ENCODE data around the gene RBM12. TPM values are rescaled to one million over a fixed set of nuclear protein-coding genes. Genes with fewer than 3 reads are reported as not detected.
A peak's percentile ranks its signal among the peaks of the same experiment; 100 is the strongest.

The RBM12 gene
- total and polyA plus RNA-seq, 4 donors = 3.4 to 20.0 (median 15.8) TPM

DNA sequence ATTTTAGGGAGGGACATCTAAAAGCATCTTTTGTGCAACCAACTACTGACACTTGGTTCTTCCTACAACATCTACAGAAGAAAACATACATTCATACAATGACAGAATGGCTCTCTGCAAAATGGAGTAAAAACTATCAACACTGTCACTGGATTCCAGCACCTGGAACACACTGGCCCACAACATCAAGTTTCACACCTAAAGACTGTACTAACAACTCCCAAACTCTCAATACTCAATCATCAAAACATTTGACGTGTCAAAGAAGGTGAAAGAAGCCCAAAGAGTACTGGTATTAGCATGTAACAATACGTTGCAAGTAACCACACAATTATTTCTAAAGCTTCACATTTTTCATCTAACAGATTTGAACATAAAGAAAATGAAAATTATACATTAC lies 2.1 kb downstream of the RBM12 start:
- TF ChIP-seq, protein P1, sequence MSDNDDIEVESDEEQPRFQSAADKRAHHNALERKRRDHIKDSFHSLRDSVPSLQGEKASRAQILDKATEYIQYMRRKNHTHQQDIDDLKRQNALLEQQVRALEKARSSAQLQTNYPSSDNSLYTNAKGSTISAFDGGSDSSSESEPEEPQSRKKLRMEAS (IDR thresholded peaks at IDR 0.05) = no peak
- TF ChIP-seq, protein P2, sequence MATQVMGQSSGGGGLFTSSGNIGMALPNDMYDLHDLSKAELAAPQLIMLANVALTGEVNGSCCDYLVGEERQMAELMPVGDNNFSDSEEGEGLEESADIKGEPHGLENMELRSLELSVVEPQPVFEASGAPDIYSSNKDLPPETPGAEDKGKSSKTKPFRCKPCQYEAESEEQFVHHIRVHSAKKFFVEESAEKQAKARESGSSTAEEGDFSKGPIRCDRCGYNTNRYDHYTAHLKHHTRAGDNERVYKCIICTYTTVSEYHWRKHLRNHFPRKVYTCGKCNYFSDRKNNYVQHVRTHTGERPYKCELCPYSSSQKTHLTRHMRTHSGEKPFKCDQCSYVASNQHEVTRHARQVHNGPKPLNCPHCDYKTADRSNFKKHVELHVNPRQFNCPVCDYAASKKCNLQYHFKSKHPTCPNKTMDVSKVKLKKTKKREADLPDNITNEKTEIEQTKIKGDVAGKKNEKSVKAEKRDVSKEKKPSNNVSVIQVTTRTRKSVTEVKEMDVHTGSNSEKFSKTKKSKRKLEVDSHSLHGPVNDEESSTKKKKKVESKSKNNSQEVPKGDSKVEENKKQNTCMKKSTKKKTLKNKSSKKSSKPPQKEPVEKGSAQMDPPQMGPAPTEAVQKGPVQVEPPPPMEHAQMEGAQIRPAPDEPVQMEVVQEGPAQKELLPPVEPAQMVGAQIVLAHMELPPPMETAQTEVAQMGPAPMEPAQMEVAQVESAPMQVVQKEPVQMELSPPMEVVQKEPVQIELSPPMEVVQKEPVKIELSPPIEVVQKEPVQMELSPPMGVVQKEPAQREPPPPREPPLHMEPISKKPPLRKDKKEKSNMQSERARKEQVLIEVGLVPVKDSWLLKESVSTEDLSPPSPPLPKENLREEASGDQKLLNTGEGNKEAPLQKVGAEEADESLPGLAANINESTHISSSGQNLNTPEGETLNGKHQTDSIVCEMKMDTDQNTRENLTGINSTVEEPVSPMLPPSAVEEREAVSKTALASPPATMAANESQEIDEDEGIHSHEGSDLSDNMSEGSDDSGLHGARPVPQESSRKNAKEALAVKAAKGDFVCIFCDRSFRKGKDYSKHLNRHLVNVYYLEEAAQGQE (IDR thresholded peaks at IDR 0.05) = no peak
- no peak for TF ChIP-seq TAF1 (conservative IDR thresholded peaks at IDR 0.05)
- no peak for TF ChIP-seq RAD21 (IDR thresholded peaks at IDR 0.05)
- no peak for TF ChIP-seq HNF4G (IDR thresholded peaks at IDR 0.05)
- TF ChIP-seq SP1 (IDR thresholded peaks at IDR 0.05) = no peak
- no peak for TF ChIP-seq YY1 (IDR thresholded peaks at IDR 0.05)
- no peak for TF ChIP-seq HNF4A (conservative IDR thresholded peaks at IDR 0.05)
- no peak for TF ChIP-seq FOXA2 (IDR thresholded peaks at IDR 0.05)
- TF ChIP-seq FOXA1 (IDR thresholded peaks at IDR 0.05) = no peak
- TF ChIP-seq RXRA (IDR thresholded peaks at IDR 0.05) = no peak
- no peak for TF ChIP-seq GABPA (IDR thresholded peaks at IDR 0.05 in 1 of 2, conservative IDR thresholded peaks at IDR 0.05 in 1 of 2)
- TF ChIP-seq NR2F2 (IDR thresholded peaks at IDR 0.05) = no peak
- TF ChIP-seq EGR1 (IDR thresholded peaks at IDR 0.05; ENCODE audit: low read depth in 2 of 2) = no peak
- TF ChIP-seq, protein P3, sequence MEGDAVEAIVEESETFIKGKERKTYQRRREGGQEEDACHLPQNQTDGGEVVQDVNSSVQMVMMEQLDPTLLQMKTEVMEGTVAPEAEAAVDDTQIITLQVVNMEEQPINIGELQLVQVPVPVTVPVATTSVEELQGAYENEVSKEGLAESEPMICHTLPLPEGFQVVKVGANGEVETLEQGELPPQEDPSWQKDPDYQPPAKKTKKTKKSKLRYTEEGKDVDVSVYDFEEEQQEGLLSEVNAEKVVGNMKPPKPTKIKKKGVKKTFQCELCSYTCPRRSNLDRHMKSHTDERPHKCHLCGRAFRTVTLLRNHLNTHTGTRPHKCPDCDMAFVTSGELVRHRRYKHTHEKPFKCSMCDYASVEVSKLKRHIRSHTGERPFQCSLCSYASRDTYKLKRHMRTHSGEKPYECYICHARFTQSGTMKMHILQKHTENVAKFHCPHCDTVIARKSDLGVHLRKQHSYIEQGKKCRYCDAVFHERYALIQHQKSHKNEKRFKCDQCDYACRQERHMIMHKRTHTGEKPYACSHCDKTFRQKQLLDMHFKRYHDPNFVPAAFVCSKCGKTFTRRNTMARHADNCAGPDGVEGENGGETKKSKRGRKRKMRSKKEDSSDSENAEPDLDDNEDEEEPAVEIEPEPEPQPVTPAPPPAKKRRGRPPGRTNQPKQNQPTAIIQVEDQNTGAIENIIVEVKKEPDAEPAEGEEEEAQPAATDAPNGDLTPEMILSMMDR (IDR thresholded peaks at IDR 0.05; ENCODE audit: low read depth, low read length, missing input control) = no peak
- TF ChIP-seq, protein P4, sequence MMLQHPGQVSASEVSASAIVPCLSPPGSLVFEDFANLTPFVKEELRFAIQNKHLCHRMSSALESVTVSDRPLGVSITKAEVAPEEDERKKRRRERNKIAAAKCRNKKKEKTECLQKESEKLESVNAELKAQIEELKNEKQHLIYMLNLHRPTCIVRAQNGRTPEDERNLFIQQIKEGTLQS (IDR thresholded peaks at IDR 0.05) = no peak
- TF ChIP-seq, protein P5, sequence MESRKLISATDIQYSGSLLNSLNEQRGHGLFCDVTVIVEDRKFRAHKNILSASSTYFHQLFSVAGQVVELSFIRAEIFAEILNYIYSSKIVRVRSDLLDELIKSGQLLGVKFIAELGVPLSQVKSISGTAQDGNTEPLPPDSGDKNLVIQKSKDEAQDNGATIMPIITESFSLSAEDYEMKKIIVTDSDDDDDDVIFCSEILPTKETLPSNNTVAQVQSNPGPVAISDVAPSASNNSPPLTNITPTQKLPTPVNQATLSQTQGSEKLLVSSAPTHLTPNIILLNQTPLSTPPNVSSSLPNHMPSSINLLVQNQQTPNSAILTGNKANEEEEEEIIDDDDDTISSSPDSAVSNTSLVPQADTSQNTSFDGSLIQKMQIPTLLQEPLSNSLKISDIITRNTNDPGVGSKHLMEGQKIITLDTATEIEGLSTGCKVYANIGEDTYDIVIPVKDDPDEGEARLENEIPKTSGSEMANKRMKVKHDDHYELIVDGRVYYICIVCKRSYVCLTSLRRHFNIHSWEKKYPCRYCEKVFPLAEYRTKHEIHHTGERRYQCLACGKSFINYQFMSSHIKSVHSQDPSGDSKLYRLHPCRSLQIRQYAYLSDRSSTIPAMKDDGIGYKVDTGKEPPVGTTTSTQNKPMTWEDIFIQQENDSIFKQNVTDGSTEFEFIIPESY (IDR thresholded peaks at IDR 0.05) = no peak
- no peak for TF ChIP-seq JUND (IDR thresholded peaks at IDR 0.05)
- Histone ChIP-seq H3K9ac (ENCODE audit: low read depth in 1 of 2, low read length in 2 of 2) (peak overlapping the region in 1 of 2 donors; percentile 24), H3K27ac (ENCODE audit: low read depth in 1 of 2, low read length in 2 of 2) (no peak overlapping the region), H3K27me3 (ENCODE audit: control insufficient read depth in 4 of 4, insufficient read depth in 4 of 4, low read length in 3 of 4) (no peaks in the 10 kb centered on the region), H3K36me3 (ENCODE audit: control insufficient read depth in 4 of 4, insufficient read depth in 3 of 4, low read depth in 1 of 4, low read length in 3 of 4) (no peaks in the 10 kb centered on the region), H3K4me1 (ENCODE audit: control insufficient read depth in 4 of 4, insufficient read depth in 4 of 4, low read length in 3 of 4) (peaks cover 9 to 40% (median 22%) of the 10 kb centered on the region in 4 donors), H3K9me3 (ENCODE audit: control insufficient read depth in 4 of 4, low read length in 3 of 4) (no peaks in the 10 kb centered on the region), H3K4me3 (ENCODE audit: low read depth in 1 of 3, low read length in 3 of 3) (no peak overlapping the region)
- WGBS = 52% methylated on average over 2 of the region's 2 CpGs
- DNase-seq (ENCODE audit: low spot score) = no peak

Data from liver (tissue), 9 donors.